HepG2 (cell line): ENCODE results near the gene ERVH48-1. TPM values are rescaled to one million over a fixed set of nuclear protein-coding genes. Genes with fewer than 3 reads are reported as not detected.

ENCODE experiments used
- ATF1 ChIP-seq: IDR thresholded peaks from 2 replicates; pipeline ENCODE4 v1.6.1; 2016; ENCODE audit warnings: mild to moderate bottlenecking, control low read depth
- FOXO1 ChIP-seq: sonication (generic); formaldehyde crosslinking; IDR thresholded peaks from 2 replicates; pipeline ENCODE4 v1.4.0; 2020; ENCODE audit warnings: missing genetic modification reagents
- JUND ChIP-seq: sonication (generic); formaldehyde crosslinking; IDR thresholded peaks from 2 replicates; pipeline ENCODE4 v1.8.0; 2022; ENCODE audit warnings: mild to moderate bottlenecking, missing genetic modification reagents
- KDM6A ChIP-seq: IDR thresholded peaks from 2 replicates; pipeline ENCODE4 v1.6.1; 2016; ENCODE audit warnings: low read depth
- KLF13 ChIP-seq: sonication (generic); formaldehyde crosslinking; IDR thresholded peaks from 2 replicates; pipeline ENCODE4 v1.4.0; 2020; ENCODE audit warnings: mild to moderate bottlenecking, missing genetic modification reagents
- KLF9 ChIP-seq: IDR thresholded peaks from 2 replicates; pipeline ENCODE4 v1.6.1; 2016; ENCODE audit warnings: low read depth
- MIER2 ChIP-seq: IDR thresholded peaks from 2 replicates; pipeline ENCODE4 v1.6.1; 2016; ENCODE audit warnings: missing biosample characterization, missing genetic modification reagents
- NFE2L1 ChIP-seq: sonication (generic); formaldehyde crosslinking; IDR thresholded peaks from 2 replicates; pipeline ENCODE4 v1.4.0; 2020; ENCODE audit warnings: missing genetic modification reagents, mild to moderate bottlenecking, borderline replicate concordance
- NFIC ChIP-seq: IDR thresholded peaks from 2 replicates; pipeline ENCODE4 v1.6.1; 2012; ENCODE audit warnings: mild to moderate bottlenecking, low read length, inconsistent platforms
- PHF8 ChIP-seq: sonication (generic); formaldehyde crosslinking; IDR thresholded peaks from 2 replicates; pipeline ENCODE4 v1.5.0; 2020; ENCODE audit warnings: missing genetic modification reagents
- ZNF234 ChIP-seq: sonication (generic); formaldehyde crosslinking; conservative IDR thresholded peaks from 2 replicates; pipeline ENCODE4 v1.5.1; 2020; ENCODE audit warnings: mild to moderate bottlenecking, missing genetic modification reagents
- ZNF350 ChIP-seq: sonication (generic); formaldehyde crosslinking; IDR thresholded peaks from 2 replicates; pipeline ENCODE4 v1.4.0; 2020; ENCODE audit warnings: mild to moderate bottlenecking, low read depth, missing genetic modification reagents, borderline replicate concordance
- ZNF776 ChIP-seq: sonication (generic); formaldehyde crosslinking; IDR thresholded peaks from 2 replicates; pipeline ENCODE4 v1.4.0; 2020; ENCODE audit warnings: mild to moderate bottlenecking, missing genetic modification reagents
- ZNF792 ChIP-seq: IDR thresholded peaks from 2 replicates; pipeline ENCODE4 v1.6.1; 2016
- ZNF83 ChIP-seq: sonication (generic); formaldehyde crosslinking; IDR thresholded peaks from 2 replicates; pipeline ENCODE4 v1.4.0; 2020; ENCODE audit warnings: missing genetic modification reagents, mild to moderate bottlenecking, borderline replicate concordance
- ZNF878 ChIP-seq: sonication (generic); formaldehyde crosslinking; IDR thresholded peaks from 2 replicates; pipeline ENCODE4 v1.8.1; 2023; ENCODE audit warnings: mild to moderate bottlenecking, missing genetic modification reagents, moderate library complexity
- ZNF879 ChIP-seq: sonication (generic); formaldehyde crosslinking; IDR thresholded peaks from 2 replicates; pipeline ENCODE4 v1.8.1; 2023; ENCODE audit warnings: missing genetic modification reagents
- polyA plus RNA-seq, 8 experiments: library from polyadenylated mRNA; depleted of rRNA in 3 of 8; stranded (reverse) in 7 of 8; unstranded in 1 of 8; fragments of >200 nt; fragmentation: Illumina TruSeq in 4 of 8; extraction: Trizol in 4 of 8; gene quantifications; 2 replicates each; pipeline versions ENCODE4 v1.2.1 to v1.2.3, GENCODE V29; 2011 to 2016; ENCODE audit warnings: low read depth in 4 of 8, missing spikeins in 1 of 8, mixed read lengths in 1 of 8; ENCODE audit not compliant: insufficient read depth in 1 of 8
- total RNA-seq, 5 experiments: library from RNA; depleted of rRNA; stranded (reverse); fragments of >200 nt; fragmentation: Illumina TruSeq; extraction: Trizol; gene quantifications; 2 replicates each; pipeline ENCODE4 v1.2.3, GENCODE V29; 2016; ENCODE audit warnings: low read depth in 1 of 5
- TF ChIP-seq, protein P1 (sequence below): sonication (generic); formaldehyde crosslinking; IDR thresholded peaks from 2 replicates; pipeline ENCODE4 v1.8.1; 2023; ENCODE audit warnings: missing genetic modification reagents, mild to moderate bottlenecking, borderline replicate concordance
- TF ChIP-seq, protein P2 (sequence below): sonication (generic); formaldehyde crosslinking; IDR thresholded peaks from 2 replicates; pipeline ENCODE4 v1.4.0; 2020; ENCODE audit warnings: low read depth, mild to moderate bottlenecking, missing genetic modification reagents
- TF ChIP-seq, protein P3 (sequence below): IDR thresholded peaks from 2 replicates; pipeline ENCODE4 v1.6.1; 2012; ENCODE audit warnings: low read length, improper control_type of control experiment
- TF ChIP-seq, protein P4 (sequence below): sonication (generic); formaldehyde crosslinking; IDR thresholded peaks from 2 replicates; pipeline ENCODE4 v1.8.0; 2022; ENCODE audit warnings: mild to moderate bottlenecking, missing genetic modification reagents; ENCODE audit not compliant: insufficient replicate concordance
- TF ChIP-seq, protein P5 (sequence below), 2 experiments: sonication (generic) in 1 of 2; formaldehyde crosslinking in 1 of 2; IDR thresholded peaks; 2 replicates each; pipeline versions ENCODE4 v1.4.0 to v1.6.1; 2018 to 2020; ENCODE audit warnings: missing genetic modification reagents in 2 of 2, borderline replicate concordance in 1 of 2, low read depth in 1 of 2, mild to moderate bottlenecking in 1 of 2, missing biosample characterization in 1 of 2

The ERVH48-1 gene
- total and polyA plus RNA-seq, 2 of the 13 experiments (the other 11 are each of a cell fraction or from before 2014, with no cell fraction given) = 1.8 TPM; not detected in 1

DNA sequence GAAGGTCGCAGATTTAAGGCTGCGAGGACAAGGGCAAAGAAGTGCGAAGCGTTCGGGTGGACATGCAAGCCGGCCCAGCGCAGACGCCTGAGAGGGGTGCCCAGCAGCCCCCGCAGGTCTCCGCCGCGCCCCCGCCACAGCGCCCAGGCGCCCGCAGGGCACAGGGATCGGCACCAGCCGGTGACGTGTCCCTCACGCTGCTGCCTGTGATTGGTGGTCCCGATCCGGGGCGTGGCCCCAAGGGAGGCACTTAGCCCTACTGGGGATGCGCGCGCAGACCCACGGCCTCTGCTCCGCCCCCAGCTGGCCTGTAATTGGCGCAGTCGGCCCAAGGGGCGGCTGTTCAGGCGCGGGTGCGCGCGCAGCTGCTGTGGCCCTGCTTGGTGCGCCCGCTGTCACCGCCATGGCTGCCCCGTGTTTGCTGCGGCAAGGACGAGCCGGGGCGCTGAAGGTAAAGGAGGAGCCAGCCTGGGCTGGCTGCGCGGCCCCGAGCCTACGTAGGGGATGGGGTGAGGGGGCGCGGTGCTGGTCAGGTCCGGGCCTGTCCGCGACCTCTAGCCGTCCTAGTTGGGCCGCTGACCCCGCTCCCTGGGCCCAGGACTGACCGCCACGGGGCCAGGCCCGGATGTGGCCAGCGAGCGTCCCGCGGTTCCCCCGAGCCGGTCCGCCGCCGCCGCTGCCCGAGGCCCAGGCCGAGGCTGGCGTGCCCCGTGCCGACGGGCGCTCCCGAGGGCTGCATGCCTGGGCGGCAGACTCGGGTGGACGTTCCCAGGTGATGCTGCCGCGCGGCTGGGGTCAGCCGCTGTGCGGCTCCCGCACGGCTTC, 32.3 kb downstream of the ERVH48-1 start, which contains the start of gene NDUFV3 (continued):
- TF ChIP-seq JUND (no peak; the same call in 1 of the 2 replicates), KLF13 (CRISPR knock-in tag) (no peak), ZNF792 (CRISPR knock-in tag) (0 out of 2 replicates have a peak, but pooled peaks have one; percentile 40), KDM6A (no peak), NFIC (no peak), PHF8 (peak; percentile 99), ZNF879 (CRISPR knock-in tag) (no peak), NFE2L1 (CRISPR knock-in tag) (no peak), ATF1 (peak; percentile 87), ZNF234 (CRISPR knock-in tag) (no peak), ZNF83 (CRISPR knock-in tag) (no peak), ZNF776 (CRISPR knock-in tag) (peak; percentile 78), KLF9 (CRISPR knock-in tag) (no peak), MIER2 (no peak), ZNF878 (CRISPR knock-in tag) (no peak), ZNF350 (CRISPR knock-in tag) (peak; percentile 78; the same call in 1 of the 2 replicates), FOXO1 (CRISPR knock-in tag) (no peak)
- TF ChIP-seq, protein P1, sequence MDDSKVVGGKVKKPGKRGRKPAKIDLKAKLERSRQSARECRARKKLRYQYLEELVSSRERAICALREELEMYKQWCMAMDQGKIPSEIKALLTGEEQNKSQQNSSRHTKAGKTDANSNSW (CRISPR knock-in tag) = no peak
- TF ChIP-seq, protein P2, sequence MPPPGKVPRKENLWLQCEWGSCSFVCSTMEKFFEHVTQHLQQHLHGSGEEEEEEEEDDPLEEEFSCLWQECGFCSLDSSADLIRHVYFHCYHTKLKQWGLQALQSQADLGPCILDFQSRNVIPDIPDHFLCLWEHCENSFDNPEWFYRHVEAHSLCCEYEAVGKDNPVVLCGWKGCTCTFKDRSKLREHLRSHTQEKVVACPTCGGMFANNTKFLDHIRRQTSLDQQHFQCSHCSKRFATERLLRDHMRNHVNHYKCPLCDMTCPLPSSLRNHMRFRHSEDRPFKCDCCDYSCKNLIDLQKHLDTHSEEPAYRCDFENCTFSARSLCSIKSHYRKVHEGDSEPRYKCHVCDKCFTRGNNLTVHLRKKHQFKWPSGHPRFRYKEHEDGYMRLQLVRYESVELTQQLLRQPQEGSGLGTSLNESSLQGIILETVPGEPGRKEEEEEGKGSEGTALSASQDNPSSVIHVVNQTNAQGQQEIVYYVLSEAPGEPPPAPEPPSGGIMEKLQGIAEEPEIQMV (CRISPR knock-in tag) = peak; percentile 30; the same call in 1 of the 2 replicates
- TF ChIP-seq, protein P3, sequence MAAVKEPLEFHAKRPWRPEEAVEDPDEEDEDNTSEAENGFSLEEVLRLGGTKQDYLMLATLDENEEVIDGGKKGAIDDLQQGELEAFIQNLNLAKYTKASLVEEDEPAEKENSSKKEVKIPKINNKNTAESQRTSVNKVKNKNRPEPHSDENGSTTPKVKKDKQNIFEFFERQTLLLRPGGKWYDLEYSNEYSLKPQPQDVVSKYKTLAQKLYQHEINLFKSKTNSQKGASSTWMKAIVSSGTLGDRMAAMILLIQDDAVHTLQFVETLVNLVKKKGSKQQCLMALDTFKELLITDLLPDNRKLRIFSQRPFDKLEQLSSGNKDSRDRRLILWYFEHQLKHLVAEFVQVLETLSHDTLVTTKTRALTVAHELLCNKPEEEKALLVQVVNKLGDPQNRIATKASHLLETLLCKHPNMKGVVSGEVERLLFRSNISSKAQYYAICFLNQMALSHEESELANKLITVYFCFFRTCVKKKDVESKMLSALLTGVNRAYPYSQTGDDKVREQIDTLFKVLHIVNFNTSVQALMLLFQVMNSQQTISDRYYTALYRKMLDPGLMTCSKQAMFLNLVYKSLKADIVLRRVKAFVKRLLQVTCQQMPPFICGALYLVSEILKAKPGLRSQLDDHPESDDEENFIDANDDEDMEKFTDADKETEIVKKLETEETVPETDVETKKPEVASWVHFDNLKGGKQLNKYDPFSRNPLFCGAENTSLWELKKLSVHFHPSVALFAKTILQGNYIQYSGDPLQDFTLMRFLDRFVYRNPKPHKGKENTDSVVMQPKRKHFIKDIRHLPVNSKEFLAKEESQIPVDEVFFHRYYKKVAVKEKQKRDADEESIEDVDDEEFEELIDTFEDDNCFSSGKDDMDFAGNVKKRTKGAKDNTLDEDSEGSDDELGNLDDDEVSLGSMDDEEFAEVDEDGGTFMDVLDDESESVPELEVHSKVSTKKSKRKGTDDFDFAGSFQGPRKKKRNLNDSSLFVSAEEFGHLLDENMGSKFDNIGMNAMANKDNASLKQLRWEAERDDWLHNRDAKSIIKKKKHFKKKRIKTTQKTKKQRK = no peak
- TF ChIP-seq, protein P4, sequence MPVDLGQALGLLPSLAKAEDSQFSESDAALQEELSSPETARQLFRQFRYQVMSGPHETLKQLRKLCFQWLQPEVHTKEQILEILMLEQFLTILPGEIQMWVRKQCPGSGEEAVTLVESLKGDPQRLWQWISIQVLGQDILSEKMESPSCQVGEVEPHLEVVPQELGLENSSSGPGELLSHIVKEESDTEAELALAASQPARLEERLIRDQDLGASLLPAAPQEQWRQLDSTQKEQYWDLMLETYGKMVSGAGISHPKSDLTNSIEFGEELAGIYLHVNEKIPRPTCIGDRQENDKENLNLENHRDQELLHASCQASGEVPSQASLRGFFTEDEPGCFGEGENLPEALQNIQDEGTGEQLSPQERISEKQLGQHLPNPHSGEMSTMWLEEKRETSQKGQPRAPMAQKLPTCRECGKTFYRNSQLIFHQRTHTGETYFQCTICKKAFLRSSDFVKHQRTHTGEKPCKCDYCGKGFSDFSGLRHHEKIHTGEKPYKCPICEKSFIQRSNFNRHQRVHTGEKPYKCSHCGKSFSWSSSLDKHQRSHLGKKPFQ = peak; percentile 63
- TF ChIP-seq, protein P5, sequence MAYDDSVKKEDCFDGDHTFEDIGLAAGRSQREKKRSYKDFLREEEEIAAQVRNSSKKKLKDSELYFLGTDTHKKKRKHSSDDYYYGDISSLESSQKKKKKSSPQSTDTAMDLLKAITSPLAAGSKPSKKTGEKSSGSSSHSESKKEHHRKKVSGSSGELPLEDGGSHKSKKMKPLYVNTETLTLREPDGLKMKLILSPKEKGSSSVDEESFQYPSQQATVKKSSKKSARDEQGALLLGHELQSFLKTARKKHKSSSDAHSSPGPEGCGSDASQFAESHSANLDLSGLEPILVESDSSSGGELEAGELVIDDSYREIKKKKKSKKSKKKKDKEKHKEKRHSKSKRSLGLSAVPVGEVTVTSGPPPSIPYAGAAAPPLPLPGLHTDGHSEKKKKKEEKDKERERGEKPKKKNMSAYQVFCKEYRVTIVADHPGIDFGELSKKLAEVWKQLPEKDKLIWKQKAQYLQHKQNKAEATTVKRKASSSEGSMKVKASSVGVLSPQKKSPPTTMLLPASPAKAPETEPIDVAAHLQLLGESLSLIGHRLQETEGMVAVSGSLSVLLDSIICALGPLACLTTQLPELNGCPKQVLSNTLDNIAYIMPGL (CRISPR knock-in tag; IDR thresholded peaks at IDR 0.05; ENCODE audit: borderline replicate concordance in 1 of 2, low read depth in 1 of 2) = peak; percentile 53 to 80; a peak in 3 of 4 replicates
